Brain microvascular endothelial cell (primary cell): ENCODE measurements around the gene OR13C5.

ENCODE experiments used
- DNase-seq: peaks from one replicate; pipeline ENCODE4 v3.0.0-alpha.2; 2020
- H3K27ac ChIP-seq: fragments of 250-450 bp; sonication (Bioruptor Pico); 2 replicates; pipeline ENCODE4 v1.5.1; 2020; ENCODE audit warnings: mild to moderate bottlenecking, moderate library complexity
- H3K27me3 ChIP-seq: fragments of 250-450 bp; sonication (Bioruptor Pico); replicated peaks from 2 replicates; pipeline ENCODE4 v1.5.1; 2020; ENCODE audit warnings: mild to moderate bottlenecking
- H3K36me3 ChIP-seq: fragments of 250-450 bp; sonication (Bioruptor Pico); replicated peaks from 2 replicates; pipeline ENCODE4 v1.5.1; 2020; ENCODE audit warnings: mild to moderate bottlenecking
- H3K4me3 ChIP-seq: 2 replicates; pipeline ENCODE4 v1.5.1; 2011; ENCODE audit warnings: low read depth, mild to moderate bottlenecking, control low read depth, low read length, moderate library complexity
- CTCF ChIP-seq: IDR thresholded peaks from 2 replicates; pipeline ENCODE4 v1.5.1; 2011; ENCODE audit warnings: low read depth, mild to moderate bottlenecking, moderate library complexity, low read length, control low read depth, inconsistent platforms; ENCODE audit errors: missing control alignments
- in situ Hi-C: cut with HindIII; loops from 2 replicates; pipeline ENCODE4 v1.10.0; 2017; ENCODE audit warnings: low sequenced_read_pairs, low pct_ligation_motif_present

Gene OR13C5

GRCh38 chr9:104556830-104557634, 42.2 kb downstream of the OR13C5 start:
- TF ChIP-seq CTCF = no peak
- no peak for DNase-seq
- no peak overlapping the region for H3K4me3 ChIP-seq
- H3K27me3 ChIP-seq = no peaks in the 10 kb centered on the region
- H3K27ac ChIP-seq = no peak overlapping the region
- in situ Hi-C loops = no loop called here
- no peaks in the 10 kb centered on the region for H3K36me3 ChIP-seq

- DNase-seq = no peak
- H3K36me3 ChIP-seq = no peaks in the 10 kb centered on the region
- in situ Hi-C loops = no loop called here
- no peak overlapping the region for H3K4me3 ChIP-seq
- TF ChIP-seq CTCF = no peak
- no peaks in the 10 kb centered on the region for H3K27me3 ChIP-seq
- H3K27ac ChIP-seq = no peak overlapping the region
Measured at GRCh38 chr9:104555521-104555920, 43.7 kb downstream of the OR13C5 start.

- TF ChIP-seq CTCF = no peak
- in situ Hi-C loops = no loop called here
- Histone ChIP-seq H3K36me3 (no peaks in the 10 kb centered on the region), H3K4me3 (no peak overlapping the region), H3K27me3 (no peaks in the 10 kb centered on the region), H3K27ac (no peak overlapping the region)
- peak; percentile 51 for DNase-seq
Measured at GRCh38 chr9:104553261-104553660, 46.0 kb downstream of the OR13C5 start.
